ENCODE measurements around the gene CCDC34.

The CCDC34 gene, protein sequence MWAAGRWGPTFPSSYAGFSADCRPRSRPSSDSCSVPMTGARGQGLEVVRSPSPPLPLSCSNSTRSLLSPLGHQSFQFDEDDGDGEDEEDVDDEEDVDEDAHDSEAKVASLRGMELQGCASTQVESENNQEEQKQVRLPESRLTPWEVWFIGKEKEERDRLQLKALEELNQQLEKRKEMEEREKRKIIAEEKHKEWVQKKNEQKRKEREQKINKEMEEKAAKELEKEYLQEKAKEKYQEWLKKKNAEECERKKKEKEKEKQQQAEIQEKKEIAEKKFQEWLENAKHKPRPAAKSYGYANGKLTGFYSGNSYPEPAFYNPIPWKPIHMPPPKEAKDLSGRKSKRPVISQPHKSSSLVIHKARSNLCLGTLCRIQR

DNA sequence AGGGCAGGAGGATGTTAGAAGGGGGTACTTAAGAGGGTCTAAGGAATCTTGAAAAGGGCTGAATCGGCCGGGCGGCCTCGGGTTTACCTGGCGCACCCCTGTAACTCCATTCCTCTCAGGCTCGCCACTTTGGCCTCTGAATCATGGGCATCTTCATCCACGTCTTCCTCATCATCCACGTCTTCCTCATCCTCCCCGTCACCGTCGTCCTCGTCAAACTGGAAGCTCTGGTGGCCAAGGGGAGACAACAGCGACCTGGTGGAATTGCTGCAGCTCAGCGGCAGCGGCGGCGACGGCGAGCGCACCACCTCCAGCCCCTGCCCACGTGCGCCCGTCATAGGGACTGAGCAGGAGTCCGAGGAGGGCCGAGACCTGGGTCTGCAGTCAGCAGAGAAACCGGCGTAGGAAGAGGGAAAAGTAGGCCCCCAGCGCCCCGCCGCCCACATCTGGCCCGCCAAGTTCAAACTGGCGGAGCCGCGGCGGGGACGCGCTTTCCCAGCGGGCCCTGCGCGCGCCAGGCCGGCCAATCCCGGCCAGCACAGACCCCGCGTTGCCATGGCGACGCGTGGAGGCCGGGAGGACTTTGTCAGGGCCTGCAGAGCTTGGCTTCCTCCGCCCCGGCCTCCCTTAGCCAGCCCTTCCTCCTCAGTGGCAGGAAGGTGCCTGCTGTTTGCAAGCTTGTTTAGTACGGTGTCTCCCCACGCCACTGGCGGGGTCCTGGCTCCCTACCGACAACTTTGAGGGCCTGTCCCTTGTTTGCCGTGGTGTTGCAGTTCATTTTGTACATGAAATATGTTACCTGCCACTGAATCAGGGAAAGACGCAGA, at the start of gene CCDC34:
Gene CCDC34 (minus strand): TSS at position 467 of the 827 bp plus-strand sequence. CDS start 21 bp downstream, at position 446.
- DNase-seq (ENCODE audit: low read depth), result peak; percentile 75

DNA sequence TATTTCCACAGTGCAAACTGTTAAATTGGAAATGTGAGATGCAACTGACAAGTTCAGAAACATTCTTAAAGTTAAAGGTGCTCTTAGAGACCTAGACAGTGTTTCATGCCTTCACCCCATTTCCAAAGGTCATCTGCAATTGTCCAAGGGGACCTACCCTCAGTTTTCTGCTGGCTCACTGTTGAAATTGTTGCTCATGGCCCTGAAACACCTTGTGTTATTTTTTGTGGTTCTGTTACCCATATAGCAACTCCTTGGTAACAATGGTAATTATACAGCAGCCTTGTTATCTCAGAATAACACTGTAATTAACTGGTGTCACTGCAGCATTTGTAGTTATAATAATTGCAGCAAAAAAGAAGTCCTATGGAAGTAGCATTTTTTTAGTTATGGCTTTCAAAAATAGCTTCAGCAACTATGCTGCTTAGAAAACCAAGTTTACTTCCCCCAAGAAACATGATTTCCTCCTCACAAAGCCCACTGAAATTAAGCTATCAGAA, 49.2 kb upstream of the CCDC34 start:
- no peak for DNase-seq (ENCODE audit: low read depth)

DNA sequence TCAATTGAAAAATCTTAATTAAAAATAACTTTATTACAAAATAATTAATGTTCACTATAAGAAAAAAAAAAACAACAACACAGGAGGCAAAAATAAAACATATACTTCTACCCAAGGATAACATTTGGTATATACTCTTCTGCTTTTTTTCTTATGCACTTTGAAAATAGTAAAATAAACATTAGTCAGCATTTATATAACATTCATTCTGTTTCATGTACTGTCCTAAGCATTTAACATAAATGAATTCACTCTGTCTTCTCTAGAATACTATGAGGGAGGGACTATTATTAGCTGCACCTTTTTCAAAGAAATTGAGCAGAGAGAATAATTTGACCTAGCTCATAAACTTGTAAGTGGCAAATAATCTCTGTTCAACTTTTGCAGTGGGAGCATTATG, 48.3 kb upstream of the CCDC34 start:
- no peak for DNase-seq (ENCODE audit: low read depth)

DNA sequence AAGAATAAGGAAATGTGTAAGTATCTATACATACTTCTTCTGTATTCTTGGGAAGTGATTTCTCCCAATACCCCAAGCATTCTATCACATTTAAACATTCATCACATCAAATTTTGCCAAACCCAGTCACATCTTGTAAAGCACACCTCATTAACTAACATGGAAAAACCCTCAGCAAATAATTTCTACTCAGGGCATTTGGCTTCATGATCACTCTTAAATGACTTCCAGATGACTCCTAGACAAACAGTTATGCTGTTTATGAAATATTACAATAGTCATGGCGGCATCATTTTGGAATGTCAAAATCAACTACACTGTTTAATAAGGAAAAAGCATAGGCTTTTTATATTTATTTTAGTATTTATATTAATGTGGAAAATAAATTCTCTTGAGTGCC, 47.3 kb upstream of the CCDC34 start:
- no peak for DNase-seq (ENCODE audit: low read depth)

DNA sequence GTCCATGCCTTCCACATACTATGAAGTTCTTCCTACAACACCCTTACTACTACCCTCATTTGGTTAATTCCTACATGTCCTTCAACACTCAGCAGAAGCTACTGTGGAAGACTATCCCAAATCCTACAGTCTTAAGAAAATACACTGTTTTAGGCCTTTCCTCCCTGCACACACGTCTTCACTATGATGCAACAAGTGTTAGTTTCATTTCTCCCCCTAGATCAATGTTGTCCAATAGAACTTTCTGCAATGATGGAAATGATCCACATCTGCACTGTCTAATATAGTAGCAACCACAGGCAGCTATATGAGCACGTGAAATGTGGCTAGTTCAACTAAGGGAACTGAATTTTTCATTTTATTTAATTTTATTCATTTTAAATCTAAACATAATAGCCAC, 46.7 kb upstream of the CCDC34 start:
- DNase-seq (ENCODE audit: low read depth), result no peak

DNA sequence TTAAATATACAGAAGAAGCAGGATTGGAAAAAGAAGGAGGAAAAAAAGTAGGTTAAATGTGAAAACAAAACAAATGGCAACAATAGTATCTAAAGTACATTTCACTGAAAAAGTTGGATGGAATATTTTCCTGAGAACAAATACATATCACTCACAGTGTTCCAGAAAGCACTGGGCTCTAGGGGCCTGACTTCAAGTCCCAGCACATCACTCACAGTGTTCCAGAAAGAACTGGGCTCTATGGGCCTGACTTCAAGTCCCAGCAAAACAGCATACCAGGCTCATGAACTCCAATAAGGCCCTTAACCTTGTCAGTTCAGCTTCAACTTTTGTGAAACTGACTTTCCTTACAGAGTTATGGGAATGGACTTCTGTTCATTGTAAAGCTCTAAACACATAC, 46.0 kb upstream of the CCDC34 start:
- no peak for DNase-seq (ENCODE audit: low read depth)

DNA sequence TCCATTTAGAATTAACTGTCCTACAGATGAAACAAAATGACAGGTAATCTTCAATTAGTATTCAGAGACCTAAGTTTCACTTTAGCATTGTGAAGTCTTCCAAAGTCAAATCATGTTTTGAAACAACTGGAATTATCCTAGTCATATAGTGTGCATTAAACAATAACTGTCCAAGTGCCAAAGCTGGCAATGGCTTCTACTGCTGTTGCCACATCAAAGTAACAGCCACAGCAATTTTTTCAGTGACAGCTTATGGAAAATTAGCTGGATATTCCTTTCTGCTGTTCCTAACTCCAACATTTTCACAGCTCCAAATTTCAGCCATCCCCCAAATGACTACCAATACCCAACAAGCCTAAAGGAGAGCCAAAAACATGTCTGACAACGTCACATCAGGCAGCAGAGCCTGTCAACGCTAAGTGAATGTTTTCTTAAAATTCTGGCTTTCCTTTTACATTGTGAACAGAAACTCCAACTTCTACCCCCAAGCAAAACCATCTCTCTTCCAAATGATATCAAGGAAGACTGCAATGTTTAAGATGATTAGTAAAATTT, 45.3 kb upstream of the CCDC34 start:
- DNase-seq (ENCODE audit: low read depth), result no peak

DNA sequence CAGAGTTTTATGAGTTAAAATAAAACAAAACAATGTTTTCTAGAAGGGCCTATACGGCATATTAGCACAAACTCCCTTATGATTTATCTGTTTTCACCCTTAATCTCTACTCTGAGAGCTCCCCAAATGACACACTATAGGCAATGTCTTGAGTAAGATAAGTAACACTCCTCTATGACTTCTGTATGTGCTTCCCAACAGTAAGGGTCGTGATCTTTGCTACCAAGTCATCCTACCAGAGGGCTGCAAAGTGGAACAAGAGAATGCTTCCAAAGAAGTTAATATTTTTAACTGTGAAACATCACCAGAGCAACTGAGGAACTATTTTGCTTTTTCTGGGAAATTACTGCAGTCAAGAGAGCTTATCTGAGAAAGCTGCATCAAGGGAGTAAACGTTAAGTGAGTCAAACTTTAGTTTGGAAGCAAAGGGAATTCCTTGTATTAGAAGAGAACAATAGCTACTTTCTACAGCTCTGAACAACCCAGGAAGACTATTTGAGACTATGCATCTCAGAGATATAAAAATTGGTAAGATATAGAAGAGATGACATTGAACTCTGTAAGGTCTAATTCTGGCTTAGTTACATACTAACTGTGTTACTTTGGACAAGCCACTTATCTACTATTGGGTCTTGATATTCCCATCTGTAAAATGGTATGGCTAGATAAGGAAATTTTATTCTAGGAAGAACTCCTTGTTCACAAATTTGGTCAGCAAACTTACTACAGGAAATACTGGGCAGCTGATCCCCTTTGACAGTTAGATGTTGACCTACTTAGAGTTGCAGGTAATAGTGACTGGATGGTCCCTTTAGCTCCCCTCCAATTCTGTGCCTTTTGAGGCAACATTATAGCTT, 43.7 kb upstream of the CCDC34 start:
- no peak for DNase-seq (ENCODE audit: low read depth)

DNA sequence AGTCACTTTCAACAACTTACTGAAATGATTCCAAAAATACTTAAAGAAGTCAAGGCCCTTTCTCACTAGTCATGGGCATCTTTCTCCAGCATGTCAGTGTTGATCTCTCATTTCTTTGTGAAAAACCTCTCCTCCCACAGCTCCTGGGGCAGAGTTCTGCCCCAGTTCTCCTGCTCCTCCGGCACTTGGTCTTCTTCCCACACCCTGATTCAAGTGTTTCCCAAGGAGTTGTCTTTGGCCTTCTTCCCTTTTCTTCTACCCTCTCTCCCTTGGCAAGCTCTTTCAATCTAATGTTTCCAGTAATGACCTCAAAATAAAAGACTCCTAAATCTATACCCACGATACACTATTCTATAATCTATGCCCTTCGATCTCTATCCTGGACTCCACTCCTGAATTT, 42.1 kb upstream of the CCDC34 start:
- DNase-seq (ENCODE audit: low read depth), result no peak

DNA sequence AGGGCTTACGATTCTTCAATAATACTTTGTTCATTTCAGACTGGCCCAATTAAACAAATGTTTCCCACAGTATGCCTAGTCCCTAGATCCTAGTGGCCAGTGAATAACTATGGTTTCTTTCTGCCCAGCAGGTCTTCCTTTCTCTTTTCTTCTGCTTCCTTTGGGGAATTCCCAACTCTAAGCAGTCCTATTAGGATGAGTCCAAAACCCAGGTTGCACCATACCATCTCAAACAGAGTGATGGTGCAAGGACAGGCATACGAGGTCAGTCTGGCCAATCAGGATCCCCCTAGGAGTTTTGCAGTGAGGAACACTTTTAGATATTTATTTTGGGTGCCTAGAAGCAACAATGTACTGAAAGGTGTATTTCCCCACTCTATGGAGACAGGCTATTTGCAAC, 41.4 kb upstream of the CCDC34 start:
- DNase-seq (ENCODE audit: low read depth), result no peak

DNA sequence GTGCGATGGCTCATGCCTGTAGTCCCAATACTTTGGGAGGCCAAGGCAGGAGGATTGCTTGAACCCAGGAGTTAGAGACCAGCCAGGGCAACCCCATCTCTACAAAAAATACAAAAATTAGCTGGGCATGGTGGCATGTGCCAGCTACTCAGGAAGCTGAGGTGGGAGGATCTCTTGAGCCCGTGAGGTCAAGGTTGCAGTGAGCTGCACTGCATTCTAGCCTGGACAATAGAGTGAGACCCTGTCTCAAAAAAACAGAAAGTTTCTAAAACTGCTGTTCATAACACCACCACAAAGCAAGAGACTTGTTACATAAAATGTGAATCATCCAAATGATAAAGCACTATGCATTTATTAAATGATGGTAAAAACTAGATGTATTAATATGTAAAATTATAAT, 40.2 kb upstream of the CCDC34 start:
- no peak for DNase-seq (ENCODE audit: low read depth)

DNA sequence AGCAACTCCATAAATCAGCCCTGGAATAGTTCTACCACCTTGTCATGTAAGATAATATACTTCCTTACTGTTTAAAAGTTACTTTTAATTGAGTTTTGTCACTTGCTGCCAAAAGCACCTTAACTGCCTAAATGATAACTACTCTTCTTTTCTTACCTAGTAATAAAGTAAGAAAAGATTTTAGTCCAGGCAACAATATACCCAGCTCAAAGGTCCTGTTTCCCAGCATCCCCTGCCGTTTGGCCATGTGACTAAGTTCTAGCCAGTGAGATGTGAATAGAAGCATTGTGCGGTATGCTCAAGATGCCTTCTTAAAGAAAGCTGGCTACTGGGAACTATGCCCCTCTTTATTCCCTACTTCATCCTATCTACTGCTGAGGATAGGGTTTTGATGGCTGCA, 39.4 kb upstream of the CCDC34 start:
- no peak for DNase-seq (ENCODE audit: low read depth)

DNA sequence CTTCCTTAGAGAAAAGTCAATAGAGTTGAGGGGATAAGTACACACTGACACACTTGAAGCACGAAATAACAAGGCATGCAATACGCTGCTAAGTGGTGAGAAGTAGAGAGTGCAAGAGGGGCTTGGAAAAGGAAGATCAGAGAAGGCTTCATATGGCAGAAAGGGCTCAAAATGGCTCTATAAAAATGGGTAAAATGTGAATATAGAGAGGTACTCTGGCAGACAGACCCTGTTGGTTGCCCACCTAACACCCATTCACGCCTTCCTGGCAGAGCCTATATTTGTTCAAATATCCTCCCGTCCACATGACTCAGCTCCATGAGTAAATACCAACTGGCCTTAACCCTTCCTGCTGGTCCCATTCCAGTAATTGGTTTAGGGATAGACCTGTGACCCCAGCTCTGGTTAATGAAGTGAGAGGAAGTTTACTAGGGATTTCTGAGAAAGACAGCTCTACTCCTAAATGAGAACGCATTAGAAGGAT, 38.9 kb upstream of the CCDC34 start:
- DNase-seq (ENCODE audit: low read depth), result no peak

DNA sequence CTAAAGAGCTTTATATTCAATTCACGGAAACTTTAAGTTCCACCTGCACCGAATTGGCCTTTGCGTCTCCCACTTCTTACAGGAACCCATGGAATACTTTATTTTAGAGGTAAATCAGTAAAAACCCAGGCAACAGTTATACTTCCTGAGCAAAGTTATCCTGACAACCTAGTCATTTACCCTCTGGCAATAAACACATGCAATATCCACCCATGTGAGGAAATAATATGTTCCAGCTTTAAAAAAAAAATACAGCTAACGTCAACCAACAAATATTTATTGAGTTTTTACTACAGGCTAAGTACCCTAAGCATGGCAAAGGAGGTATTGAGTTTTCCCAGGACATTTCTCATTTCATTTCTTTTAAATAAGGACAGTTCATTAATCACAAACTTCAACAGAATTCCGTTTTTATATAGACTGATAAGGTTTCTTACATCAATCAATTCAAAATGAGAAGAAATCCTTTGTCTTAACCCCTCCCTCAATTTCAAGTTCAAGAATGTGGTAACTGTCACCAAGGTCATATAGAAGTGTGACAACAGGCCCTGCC, 38.3 kb upstream of the CCDC34 start:
- DNase-seq (ENCODE audit: low read depth), result no peak

DNA sequence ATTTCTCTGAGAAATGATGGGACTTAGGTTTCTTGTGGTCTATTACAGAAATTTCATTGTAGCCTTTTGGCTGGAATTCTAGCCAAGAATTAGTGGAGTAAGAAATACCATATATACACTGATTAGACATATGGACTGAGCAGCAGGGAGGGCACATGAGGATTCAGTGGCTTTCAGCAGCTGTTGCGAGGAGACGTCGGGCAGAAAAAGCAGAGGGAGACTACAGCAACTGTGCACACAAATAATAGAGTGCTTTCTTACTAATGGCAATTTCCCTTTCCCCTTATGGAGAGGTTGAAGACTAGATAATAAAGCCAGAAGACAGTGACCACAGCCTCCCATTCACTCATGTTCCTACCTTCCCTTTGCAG, 35.4 kb upstream of the CCDC34 start:
- DNase-seq (ENCODE audit: low read depth), result no peak

DNA sequence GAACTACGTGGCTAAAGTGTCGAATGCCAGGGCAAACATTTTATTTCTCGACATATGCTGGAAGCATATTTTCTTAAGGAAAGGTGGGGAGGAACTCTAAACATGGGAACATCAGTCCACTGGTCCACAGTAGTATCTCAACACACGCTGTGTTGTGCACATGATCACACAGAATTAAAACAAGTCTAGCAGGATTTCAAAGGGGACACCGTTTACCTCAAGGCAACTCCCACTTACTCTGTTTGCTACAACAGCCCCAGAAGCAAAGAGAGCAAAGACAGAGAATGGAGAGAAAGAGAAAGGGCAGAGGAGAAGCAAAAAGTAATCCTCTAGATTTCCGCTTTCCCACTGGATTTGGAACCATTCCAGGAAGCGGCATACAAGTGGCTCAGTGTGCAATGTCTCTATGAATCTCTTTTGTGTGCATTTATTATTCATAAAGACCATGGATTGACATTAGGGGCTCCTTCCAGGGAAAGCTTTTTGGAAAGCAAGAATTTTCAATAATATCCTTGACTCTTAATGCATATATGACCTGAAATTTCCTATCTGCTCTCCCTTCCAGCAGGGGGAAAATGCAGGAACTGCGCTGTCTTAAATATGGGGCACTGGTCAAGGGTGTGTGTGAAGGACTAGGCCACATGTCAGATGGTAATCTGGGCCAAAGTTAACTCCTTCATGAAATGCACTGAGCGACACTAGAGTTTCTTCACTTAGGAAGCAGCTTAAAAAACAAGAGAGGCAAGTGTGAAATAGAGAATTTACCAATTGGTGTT, 34.8 kb upstream of the CCDC34 start:
- DNase-seq (ENCODE audit: low read depth), result no peak

DNA sequence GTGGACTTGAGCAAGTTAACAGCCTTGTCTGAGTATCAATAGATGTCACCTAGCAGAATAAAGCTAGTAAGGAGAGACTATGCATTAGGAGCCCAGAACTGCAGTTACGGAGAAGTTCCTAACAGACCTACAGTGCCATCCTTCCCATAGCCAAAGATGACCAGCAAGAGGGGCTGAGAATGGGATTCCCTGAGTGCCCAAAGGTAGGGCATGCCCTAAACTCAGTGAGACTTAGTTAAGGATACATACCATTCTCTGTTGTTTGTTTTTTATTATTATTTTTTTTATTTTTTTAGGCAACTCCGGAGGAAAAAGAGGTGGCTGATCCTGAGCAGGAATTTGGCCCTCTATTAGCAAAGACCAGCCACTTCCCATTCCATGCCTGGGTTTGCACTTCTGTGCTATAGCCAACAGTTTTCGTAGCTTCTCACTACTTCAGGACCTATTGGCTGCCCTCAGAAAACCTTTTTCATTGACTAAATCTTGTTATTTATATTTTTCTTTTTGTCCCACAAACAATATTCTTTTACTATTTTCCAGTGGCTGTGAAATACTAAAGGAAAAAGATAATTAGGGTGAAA, 33.3 kb upstream of the CCDC34 start:
- no peak for DNase-seq (ENCODE audit: low read depth)

DNA sequence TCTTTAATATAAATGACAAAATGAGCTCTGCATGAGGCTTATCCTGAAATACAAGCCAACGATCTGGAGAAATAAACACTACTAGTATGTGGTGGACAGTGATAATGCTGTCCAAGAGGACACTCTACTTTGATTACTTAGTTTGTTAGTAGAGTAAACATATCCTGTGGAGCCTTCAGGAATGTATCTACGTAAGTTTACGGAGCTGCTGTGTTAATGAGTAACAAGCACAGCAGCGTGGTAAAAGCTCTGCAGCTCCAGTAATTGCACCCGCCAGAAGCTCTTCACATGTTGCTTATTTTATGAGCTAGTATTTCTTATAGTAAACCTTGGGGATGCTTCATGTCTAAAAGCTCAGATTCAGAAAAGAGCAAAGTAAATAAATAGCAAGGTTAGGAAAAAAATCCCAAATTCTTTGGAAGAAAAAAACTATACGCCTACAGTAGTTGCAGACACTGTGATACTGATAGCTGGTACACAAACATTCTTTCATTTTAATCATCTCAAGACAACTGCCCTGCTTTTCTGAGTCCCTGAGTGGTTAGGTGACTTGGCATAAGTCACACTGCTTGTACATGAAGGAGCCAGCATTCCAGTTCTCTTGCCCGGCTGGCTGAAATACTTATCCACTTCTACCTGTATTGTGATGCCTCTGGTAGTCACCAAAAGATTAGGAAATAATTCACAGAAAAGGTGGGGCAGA, 32.7 kb upstream of the CCDC34 start:
- DNase-seq (ENCODE audit: low read depth), result no peak

DNA sequence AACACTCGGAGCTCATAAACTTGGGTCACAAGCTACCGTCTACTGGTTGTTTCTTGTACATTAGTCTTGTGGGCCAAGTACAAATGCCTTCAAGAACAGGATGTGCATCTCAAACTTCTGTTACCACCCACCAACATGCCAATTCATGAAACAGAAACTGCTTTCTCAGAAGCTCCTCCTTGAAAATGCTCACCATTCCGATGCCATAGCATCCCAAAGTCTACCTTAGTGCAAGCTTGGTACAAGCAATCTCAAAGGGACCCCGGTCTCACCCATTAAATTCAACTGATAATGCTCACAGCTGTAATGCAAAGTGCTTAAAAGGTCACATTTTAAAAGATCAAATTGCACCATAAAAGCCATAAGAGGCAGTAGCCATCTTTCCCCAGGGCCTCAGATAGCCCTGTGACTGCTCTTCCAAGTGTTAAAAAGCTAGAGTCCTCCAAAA, 31.8 kb upstream of the CCDC34 start:
- DNase-seq (ENCODE audit: low read depth), result no peak

Measured in activated gamma-delta T cell treated with anti-CD3 and anti-CD28 coated beads, Interleukin-2, amount 50 U/mL, for 16 hours (primary cell).